Activated CD8-positive, alpha-beta memory T cell treated with anti-CD3 and anti-CD28 coated beads, Interleukin-2, amount 50 U/mL, for 4 hours (primary cell): Measurements from ENCODE around the gene FNBP1.

Experiments
- DNase-seq: peaks from one replicate; pipeline ENCODE4 v3.0.0-alpha.2; 2020

The FNBP1 gene

GRCh38 chr9:129887334-129888292 lies 155.4 kb downstream of the FNBP1 start:
- DNase-seq = peak; percentile 59

DNA sequence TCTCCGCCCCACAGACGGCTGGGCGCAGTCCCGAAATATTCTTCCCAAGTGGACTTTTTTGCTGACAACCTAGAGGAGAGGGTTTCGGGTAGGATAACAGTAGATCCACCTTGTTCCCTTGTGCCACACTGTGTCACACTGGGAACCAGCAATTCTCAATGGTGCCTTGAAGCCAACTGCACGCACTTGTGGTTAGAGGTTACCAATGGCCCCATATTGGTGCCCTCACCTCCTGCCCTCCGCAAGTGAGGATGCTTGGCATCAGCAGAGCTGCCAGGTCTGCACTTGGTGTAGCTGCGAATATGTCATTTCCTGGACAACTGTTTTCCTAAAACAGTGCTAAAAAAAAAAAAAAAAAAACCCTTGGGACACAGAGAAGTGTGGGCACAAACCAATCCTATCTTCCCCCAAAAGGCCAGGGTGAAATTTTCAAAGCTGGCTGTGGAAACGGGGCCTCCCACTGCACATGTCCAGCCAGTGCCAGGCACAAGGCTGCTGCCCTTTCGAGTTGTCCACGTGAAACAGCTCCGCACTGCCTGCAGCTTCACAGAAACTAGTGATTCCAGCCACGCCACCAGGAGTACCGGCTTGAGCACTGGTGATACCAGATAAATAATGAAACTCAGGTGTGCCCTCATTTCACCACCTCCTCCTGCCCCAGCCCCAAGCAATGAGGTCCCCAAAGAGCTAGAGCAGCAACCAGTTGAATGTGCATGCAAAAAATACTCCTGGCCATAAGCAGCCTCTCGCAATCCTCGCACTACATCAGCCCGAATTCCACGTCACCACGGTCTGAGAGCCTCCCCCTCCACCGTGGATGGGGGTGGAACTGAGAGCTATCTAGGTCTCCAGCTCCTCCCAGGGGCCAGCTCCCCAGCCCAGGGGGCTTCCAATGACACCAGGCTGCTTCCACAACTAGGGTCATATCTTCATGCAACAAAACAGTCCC lies 156.5 kb downstream of the FNBP1 start:
- DNase-seq = peak; percentile 56

DNA sequence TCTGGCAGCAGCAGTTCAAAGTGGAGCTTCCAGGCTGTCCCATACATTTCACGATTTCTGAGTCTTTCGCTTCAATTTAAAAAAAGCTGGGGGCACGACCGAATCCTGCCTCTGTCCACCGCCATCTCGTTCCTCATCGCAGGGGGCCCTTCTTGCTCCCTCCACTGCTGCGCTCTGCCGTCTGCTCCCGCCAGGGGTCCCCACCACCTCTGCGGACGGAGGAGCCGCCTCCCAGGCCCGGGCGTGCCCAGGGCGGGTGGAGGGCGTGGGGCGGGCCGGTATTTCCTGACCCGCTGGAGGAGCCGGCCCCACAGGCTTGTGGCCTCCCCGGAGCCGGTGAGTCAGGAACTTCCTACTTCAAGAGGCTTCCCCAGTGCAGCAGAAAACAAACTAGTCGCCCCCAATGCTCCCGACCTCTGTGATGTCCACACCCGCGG lies 157.3 kb downstream of the FNBP1 start:
- peak; percentile 94 for DNase-seq

- no peak for DNase-seq
Measured at GRCh38 chr9:129885018-129885669, 157.8 kb downstream of the FNBP1 start.

- peak; percentile 95 for DNase-seq
Measured at GRCh38 chr9:129884220-129885017, 158.6 kb downstream of the FNBP1 start.

GRCh38 chr9:129881547-129882324 lies 161.3 kb downstream of the FNBP1 start:
- no peak for DNase-seq

GRCh38 chr9:129880654-129881546 lies 162.1 kb downstream of the FNBP1 start:
- no peak for DNase-seq

DNA sequence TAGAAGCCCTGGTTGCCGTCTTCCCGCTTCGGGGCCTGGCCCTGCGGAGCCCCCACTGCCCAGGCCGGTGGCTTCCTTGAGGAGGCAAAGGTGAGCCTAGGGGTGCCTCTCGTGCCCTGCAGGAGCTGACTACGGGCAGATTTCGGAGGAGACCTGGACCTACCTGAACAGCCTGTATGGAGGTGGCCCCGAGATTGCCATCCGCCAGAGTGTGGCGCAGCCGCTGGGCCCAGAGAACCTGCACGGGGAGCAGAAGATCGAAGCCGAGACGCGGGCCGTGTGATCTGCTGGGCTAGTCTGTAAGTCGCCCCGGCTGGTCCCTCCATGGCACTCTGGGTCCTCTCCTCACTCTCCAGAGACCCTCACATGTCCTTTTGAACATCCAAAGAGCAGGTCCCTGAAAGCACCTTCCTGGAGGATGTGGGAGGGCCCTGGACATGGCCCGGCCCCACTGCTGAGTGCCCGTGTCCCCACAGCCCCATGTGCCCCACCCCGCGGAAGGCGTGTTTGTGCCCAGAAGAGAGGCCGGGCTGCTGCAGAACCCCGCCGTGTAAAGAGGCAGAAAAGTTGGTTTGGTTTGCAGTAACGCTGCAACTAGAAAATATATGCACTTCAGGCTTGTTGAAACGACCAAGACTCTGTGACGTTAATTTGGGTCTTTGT lies 162.9 kb downstream of the FNBP1 start:
- DNase-seq = no peak

- no peak for DNase-seq
Measured at GRCh38 chr9:129879103-129879699, 163.8 kb downstream of the FNBP1 start.

DNA sequence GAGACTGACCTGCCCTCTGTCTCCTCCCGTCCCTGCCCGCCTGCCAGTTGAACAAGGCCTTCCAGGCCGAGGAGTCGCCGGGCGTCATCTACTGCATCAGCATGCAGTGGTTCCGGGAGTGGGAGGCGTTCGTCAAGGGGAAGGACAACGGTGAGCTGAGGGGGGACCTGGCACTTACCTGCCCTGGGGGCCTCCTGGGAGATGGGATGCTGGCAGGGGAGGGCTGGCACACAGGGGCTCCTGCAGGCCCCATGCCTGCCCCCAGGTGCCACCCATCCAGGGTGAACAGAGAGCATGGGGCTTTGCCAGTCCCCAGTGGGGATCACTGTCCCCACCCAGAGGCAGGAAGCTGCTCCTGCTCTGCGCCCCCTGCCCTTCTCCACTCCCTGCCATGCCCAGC lies 164.7 kb downstream of the FNBP1 start:
- DNase-seq = no peak

- DNase-seq = no peak
Measured at GRCh38 chr9:129876815-129877214, 166.2 kb downstream of the FNBP1 start.

DNA sequence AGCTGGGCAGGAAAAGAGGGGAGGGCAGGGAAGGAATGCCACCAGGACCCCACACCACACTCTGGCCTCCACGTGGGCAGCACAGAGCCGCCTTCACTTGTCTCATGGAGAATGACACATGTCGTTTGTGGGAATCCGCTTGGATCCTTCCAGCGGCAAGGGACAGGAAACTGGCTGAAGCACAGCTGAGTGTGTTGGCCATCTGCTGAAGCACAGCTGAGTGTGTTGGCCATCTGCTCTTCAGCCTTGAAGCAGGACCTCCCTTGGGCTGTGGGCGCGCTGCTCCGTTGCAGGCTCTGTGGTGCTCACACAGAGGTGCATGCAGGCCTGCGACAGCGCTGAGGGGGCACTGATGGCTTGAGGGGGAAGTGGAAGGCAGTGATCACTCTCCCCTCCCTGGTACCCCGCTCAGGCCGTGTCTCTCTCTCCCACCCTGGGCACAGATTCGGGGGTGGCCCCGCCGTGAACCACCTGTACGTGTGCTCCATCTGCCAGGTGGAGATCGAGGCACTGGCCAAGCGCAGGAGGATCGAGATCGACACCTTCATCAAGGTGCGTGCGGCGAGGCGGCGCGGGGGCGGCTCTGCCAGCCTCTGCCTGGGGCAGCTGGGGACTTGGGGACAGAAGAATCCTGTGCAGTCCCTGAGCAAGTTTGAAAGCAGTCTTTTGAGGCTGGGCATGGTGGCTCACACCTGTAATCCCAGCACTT lies 167.1 kb downstream of the FNBP1 start:
- DNase-seq = no peak

- DNase-seq = no peak
Measured at GRCh38 chr9:129875181-129875611, 167.8 kb downstream of the FNBP1 start.

GRCh38 chr9:129874261-129875101 lies 168.5 kb downstream of the FNBP1 start:
- DNase-seq = no peak

DNA sequence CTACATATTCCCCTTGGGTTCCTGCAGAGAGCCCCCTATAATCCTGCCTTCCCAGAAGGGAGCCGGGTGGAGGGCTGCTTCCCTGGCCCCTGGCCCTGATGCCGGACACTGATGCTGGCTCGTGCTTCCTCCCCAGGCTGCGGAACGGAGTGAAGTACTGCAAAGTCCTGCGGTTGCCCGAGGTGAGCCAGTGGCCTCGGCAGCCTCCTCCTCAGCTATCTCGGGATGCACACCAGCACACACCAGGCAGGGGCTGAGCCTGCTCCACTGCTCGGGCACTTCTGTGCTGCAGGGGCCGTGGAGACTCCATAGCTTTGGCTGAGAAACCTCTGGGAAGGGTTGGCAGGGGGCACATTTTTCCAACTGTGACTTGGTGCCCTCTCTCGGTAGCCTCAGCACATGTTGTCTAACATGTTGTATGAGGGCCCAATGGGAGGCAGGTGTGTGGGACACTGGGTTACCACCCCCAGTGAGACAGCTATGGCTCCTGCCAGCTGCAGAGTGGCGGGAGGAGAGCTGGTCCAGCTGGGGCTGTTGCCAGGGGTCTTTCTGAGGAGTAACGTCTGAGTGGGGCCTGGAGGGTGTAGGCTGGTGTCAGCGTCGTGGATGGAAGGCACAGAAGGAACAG lies 169.3 kb downstream of the FNBP1 start:
- DNase-seq = no peak

- no peak for DNase-seq
Measured at GRCh38 chr9:129871046-129871445, 171.9 kb downstream of the FNBP1 start.
